Central memory CD8-positive, alpha-beta T cell (primary cell): ENCODE results near the gene HOXA2.

Source experiments
- ATAC-seq: fragments of 150-1000 bp; cut with Tn5 transposase; replicated peaks from 2 replicates; pipeline ENCODE4 v1.10.0; 2022; ENCODE audit warnings: mild to moderate bottlenecking, moderate FRiP score, moderate number of reproducible peaks; ENCODE audit not compliant: poor library complexity, severe bottlenecking; ENCODE audit errors: extremely low read depth
- DNase-seq, 2 donors: peaks; one replicate each; pipeline ENCODE4 v3.0.0; 2021; ENCODE audit warnings: low spot score in 2 of 2
- H3K27ac Mint-ChIP-seq: one replicate; pipeline ENCODE4 v1.8.0; 2022; ENCODE audit warnings: low read depth, mild to moderate bottlenecking, moderate library complexity, mixed read lengths
- H3K27me3 Mint-ChIP-seq: one replicate; pipeline ENCODE4 v1.8.0; 2022; ENCODE audit warnings: mixed read lengths
- H3K36me3 Mint-ChIP-seq: one replicate; pipeline ENCODE4 v1.8.0; 2022; ENCODE audit warnings: mild to moderate bottlenecking, moderate library complexity, mixed read lengths; ENCODE audit not compliant: insufficient read depth
- H3K4me1 Mint-ChIP-seq: one replicate; pipeline ENCODE4 v1.8.0; 2022; ENCODE audit warnings: mixed read lengths
- H3K4me3 Mint-ChIP-seq: one replicate; pipeline ENCODE4 v1.8.0; 2022; ENCODE audit warnings: mild to moderate bottlenecking, moderate library complexity, mixed read lengths
- H3K9me3 Mint-ChIP-seq: one replicate; pipeline ENCODE4 v1.8.0; 2022; ENCODE audit warnings: mixed read lengths

Gene HOXA2

GRCh38 chr7:27145165-27145913 lies 42.9 kb upstream of the HOXA2 start:
- no peak overlapping the region for H3K27ac Mint-ChIP-seq
- ATAC-seq (no peak), DNase-seq (no peak)
- H3K4me1 Mint-ChIP-seq = peaks cover 6% of the 10 kb centered on the region
- H3K4me3 Mint-ChIP-seq = no peak overlapping the region
- no peaks in the 10 kb centered on the region for H3K36me3 Mint-ChIP-seq
- no peaks in the 10 kb centered on the region for H3K9me3 Mint-ChIP-seq
- peaks cover 72% of the 10 kb centered on the region for H3K27me3 Mint-ChIP-seq

GRCh38 chr7:27144781-27145164 lies 42.3 kb upstream of the HOXA2 start:
- Mint-ChIP-seq H3K27ac (no peak overlapping the region), H3K9me3 (no peaks in the 10 kb centered on the region), H3K36me3 (no peaks in the 10 kb centered on the region), H3K4me1 (peaks cover 5% of the 10 kb centered on the region), H3K27me3 (peaks cover 68% of the 10 kb centered on the region), H3K4me3 (no peak overlapping the region)
- DNase-seq (no peak), ATAC-seq (no peak)

DNA sequence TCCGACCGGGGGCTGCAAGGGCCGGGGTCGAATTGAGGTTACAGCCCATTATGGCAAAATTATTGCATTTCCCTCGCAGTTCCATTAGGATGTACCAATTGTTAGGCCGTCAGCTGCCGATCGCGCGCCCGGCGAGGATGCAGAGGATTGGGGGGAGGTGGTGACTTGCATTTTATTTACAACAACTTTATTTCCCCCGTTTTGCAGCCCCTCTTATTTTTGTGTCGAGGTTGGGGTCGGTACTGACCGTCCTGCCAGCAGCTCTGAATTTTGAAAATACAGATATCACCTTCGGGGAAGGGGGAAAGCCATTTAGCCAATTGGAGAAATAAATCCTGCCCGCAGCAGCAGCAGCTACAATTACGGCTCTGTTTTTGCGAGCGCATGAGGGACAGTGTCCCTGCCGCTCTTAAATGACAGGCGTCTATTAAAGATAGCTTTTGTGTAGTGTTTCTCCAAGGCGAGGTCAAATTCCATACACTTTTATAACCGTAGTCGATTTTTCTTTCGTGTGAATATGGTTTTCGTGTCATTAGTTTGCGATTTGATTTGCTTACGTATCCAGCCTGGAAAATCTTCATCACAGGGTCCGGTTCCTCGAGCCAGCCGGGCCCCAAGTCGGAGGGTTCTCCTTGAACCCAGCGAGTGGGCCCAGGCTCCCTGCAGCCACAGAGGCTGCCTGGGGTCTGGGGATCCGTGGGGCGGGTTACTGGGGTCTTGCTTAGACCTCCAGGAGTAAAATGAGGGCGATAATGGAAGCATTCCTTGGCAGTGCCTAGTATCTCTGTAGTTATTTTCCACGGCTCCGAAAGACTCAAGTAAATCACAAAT lies 41.7 kb upstream of the HOXA2 start:
- ATAC-seq (no peak), DNase-seq (no peak)
- Mint-ChIP-seq H3K36me3 (no peaks in the 10 kb centered on the region), H3K27me3 (peaks cover 64% of the 10 kb centered on the region), H3K9me3 (no peaks in the 10 kb centered on the region), H3K27ac (no peak overlapping the region), H3K4me1 (peaks cover 5% of the 10 kb centered on the region), H3K4me3 (no peak overlapping the region)

- no peak within 1 kb of the TSS for H3K27ac Mint-ChIP-seq
- no peaks in the 10 kb centered on the region for H3K36me3 Mint-ChIP-seq
- peaks cover 63% of the 10 kb centered on the region for H3K27me3 Mint-ChIP-seq
- no peaks in the 10 kb centered on the region for H3K9me3 Mint-ChIP-seq
- DNase-seq (no peak), ATAC-seq (no peak)
- no peak within 1 kb of the TSS for H3K4me3 Mint-ChIP-seq
- peaks cover 5% of the 10 kb centered on the region for H3K4me1 Mint-ChIP-seq
These were observed 40.8 kb upstream of the HOXA2 start, which contains the start of gene HOXA5 for GRCh38 chr7:27143023-27143949. HOXA5 (minus strand) TSS chr7:27143681; CDS start chr7:27143607, 74 bp downstream.

DNA sequence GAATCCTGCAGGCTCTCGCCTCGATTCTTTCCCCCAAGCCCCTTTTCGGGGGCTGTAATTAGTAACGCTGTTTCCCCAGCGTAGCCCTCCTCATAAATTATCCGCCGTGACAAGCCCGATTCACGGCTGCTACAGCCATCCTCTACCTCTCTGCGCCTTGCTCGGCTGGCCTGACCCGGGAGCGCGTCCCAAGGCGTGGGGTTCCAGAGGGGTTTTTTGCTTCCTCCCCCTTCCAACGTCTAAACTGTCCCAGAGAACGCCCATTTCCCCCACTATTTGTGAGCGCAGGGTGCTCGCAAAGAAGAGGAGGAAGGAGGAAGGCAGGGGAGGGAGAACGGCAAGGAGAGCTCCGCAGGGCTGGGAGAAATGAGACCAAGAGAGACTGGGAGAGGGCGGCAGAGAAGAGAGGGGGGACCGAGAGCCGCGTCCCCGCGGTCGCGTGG lies 40.1 kb upstream of the HOXA2 start:
- H3K4me3 Mint-ChIP-seq = no peak overlapping the region
- H3K36me3 Mint-ChIP-seq = no peaks in the 10 kb centered on the region
- ATAC-seq (no peak), DNase-seq (no peak)
- H3K4me1 Mint-ChIP-seq = no peaks in the 10 kb centered on the region
- peaks cover 63% of the 10 kb centered on the region for H3K27me3 Mint-ChIP-seq
- H3K9me3 Mint-ChIP-seq = no peaks in the 10 kb centered on the region
- no peak overlapping the region for H3K27ac Mint-ChIP-seq

DNA sequence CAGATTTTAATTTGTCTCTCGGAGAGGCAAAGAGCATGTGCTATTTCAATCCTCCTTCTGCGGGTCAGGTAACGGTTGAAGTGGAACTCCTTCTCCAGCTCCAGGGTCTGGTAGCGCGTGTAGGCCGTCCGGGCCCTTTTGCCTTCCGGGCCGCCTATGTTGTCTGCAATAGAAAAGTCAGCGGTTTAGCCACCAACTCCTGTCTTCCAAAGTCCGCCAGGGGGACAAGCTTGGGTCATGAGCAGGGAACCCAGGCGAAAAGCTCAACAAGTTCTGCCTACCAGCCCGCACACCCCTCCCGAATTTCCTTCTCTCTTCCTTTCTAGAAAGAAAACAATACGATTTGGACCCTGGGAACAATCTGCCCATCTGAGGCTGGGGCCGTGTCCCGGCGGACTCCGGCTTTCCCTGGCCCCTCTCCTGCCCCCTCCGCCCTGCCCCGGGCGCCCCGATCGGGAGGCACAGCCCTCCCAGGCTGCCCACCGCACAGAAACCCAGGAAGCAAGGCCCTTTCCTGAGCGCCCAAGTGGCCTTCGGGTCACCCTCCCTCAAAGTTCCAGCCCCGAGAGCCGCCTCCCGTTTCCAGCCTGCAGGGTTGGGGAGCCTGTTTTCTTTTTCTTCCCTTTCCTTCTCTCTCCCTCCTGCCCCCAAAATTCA lies 39.6 kb upstream of the HOXA2 start:
- peaks cover 63% of the 10 kb centered on the region for H3K27me3 Mint-ChIP-seq
- no peak overlapping the region for H3K27ac Mint-ChIP-seq
- H3K9me3 Mint-ChIP-seq = no peaks in the 10 kb centered on the region
- H3K4me3 Mint-ChIP-seq = no peak overlapping the region
- no peak for ATAC-seq
- DNase-seq = no peak
- no peaks in the 10 kb centered on the region for H3K4me1 Mint-ChIP-seq
- no peaks in the 10 kb centered on the region for H3K36me3 Mint-ChIP-seq

- H3K27me3 Mint-ChIP-seq = peaks cover 63% of the 10 kb centered on the region
These were observed 38.8 kb upstream of the HOXA2 start for GRCh38 chr7:27141137-27141922.

DNA sequence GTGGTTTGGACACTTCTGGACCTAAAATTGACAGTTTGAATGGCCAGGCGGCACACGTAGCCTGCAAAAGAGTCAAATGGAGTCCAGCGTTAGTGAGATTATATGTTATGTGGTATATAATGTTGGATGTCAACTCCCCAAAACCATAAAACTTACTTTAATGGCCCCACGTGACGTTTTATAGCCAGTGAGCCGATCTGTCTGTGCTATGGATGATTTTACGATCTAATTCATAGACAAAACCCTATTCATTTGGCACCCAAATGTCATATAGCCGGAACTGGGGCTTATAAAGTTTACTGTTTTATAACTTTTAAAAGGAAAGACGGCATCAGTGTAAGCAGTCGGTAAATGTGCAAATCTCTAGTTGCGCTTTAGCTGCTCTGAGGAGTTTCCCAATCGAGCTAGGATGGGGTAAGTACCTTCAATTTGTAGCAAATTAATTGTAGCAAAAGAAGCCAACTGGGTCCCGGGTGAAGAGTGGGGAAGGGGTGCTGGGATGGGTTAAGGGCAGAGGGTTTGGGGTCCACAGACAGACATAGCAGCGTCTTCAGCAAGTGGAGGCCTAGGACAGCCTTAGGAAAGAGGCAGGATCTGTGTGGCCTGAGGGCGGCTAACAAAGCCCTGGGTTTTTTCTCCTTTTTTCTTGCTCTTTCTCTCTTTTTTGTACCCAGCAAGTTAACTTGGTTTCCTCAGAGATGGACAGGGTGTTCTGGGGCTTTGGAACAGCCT lies 37.8 kb upstream of the HOXA2 start:
- Mint-ChIP-seq H3K4me3 (no peak overlapping the region), H3K36me3 (no peaks in the 10 kb centered on the region), H3K27me3 (peaks cover 63% of the 10 kb centered on the region), H3K27ac (no peak overlapping the region), H3K9me3 (no peaks in the 10 kb centered on the region), H3K4me1 (no peaks in the 10 kb centered on the region)
- ATAC-seq (no peak), DNase-seq (no peak)

More at GRCh38 chr7:27141137-27141922, 38.8 kb upstream of the HOXA2 start:
- no peak for ATAC-seq
- Mint-ChIP-seq H3K36me3 (no peaks in the 10 kb centered on the region), H3K9me3 (no peaks in the 10 kb centered on the region), H3K4me1 (no peaks in the 10 kb centered on the region), H3K4me3 (no peak overlapping the region), H3K27ac (no peak overlapping the region)
- no peak for DNase-seq

GRCh38 chr7:27139334-27140125 lies 37.0 kb upstream of the HOXA2 start:
- H3K36me3 Mint-ChIP-seq = no peaks in the 10 kb centered on the region
- no peak for DNase-seq
- H3K9me3 Mint-ChIP-seq = no peaks in the 10 kb centered on the region
- H3K27ac Mint-ChIP-seq = no peak overlapping the region
- ATAC-seq = no peak
- H3K4me3 Mint-ChIP-seq = no peak overlapping the region
- H3K27me3 Mint-ChIP-seq = peaks cover 65% of the 10 kb centered on the region
- no peaks in the 10 kb centered on the region for H3K4me1 Mint-ChIP-seq

GRCh38 chr7:27138985-27139333 lies 36.5 kb upstream of the HOXA2 start:
- no peaks in the 10 kb centered on the region for H3K36me3 Mint-ChIP-seq
- DNase-seq = no peak
- H3K4me1 Mint-ChIP-seq = no peaks in the 10 kb centered on the region
- no peak overlapping the region for H3K4me3 Mint-ChIP-seq
- ATAC-seq = no peak
- no peaks in the 10 kb centered on the region for H3K9me3 Mint-ChIP-seq
- H3K27ac Mint-ChIP-seq = no peak overlapping the region
- peaks cover 70% of the 10 kb centered on the region for H3K27me3 Mint-ChIP-seq
